HepG2 (cell line): ENCODE results near the gene CCDC82. TPM values are rescaled to one million over a fixed set of nuclear protein-coding genes. Genes with fewer than 3 reads are reported as not detected.

Experiments used
- CEBPZ ChIP-seq: IDR thresholded peaks from 2 replicates; pipeline ENCODE4 v1.6.1; 2012; ENCODE audit warnings: low read length, improper control_type of control experiment
- CHCHD3 ChIP-seq: sonication (generic); formaldehyde crosslinking; IDR thresholded peaks from 2 replicates; pipeline ENCODE4 v1.8.0; 2022; ENCODE audit warnings: mild to moderate bottlenecking, missing genetic modification reagents, moderate library complexity
- HINFP ChIP-seq: sonication (generic); formaldehyde crosslinking; IDR thresholded peaks from 2 replicates; pipeline ENCODE4 v1.4.0; 2020; ENCODE audit warnings: low read depth, mild to moderate bottlenecking, missing genetic modification reagents
- HNF1A ChIP-seq, 2 experiments: sonication (generic) in 1 of 2; formaldehyde crosslinking in 1 of 2; IDR thresholded peaks; 2 replicates each; pipeline versions ENCODE4 v1.4.0 to v1.6.1; 2016 to 2020; ENCODE audit warnings: borderline replicate concordance in 1 of 2, low read depth in 1 of 2, mild to moderate bottlenecking in 1 of 2, missing genetic modification reagents in 1 of 2
- HNRNPL ChIP-seq: fragments of 200-400 bp; formaldehyde crosslinking; IDR thresholded peaks from 2 replicates; pipeline ENCODE4 v1.6.1; 2017; ENCODE audit warnings: mild to moderate bottlenecking, low read depth, low read length
- IRF1 ChIP-seq: sonication (generic); formaldehyde crosslinking; IDR thresholded peaks from 2 replicates; pipeline ENCODE4 v1.4.0; 2020; ENCODE audit warnings: low read depth, mild to moderate bottlenecking, missing genetic modification reagents
- KMT2A ChIP-seq: sonication (generic); formaldehyde crosslinking; IDR thresholded peaks from 2 replicates; pipeline ENCODE4 v1.4.0; 2020; ENCODE audit warnings: missing genetic modification reagents
- LRRFIP1 ChIP-seq: sonication (generic); formaldehyde crosslinking; conservative IDR thresholded peaks from 2 replicates; pipeline ENCODE4 v1.4.0; 2020; ENCODE audit warnings: missing genetic modification reagents
- TEAD3 ChIP-seq: optimal IDR thresholded peaks from 2 replicates; pipeline ENCODE3; 2016; ENCODE audit warnings: borderline replicate concordance
- ZBTB44 ChIP-seq: sonication (generic); formaldehyde crosslinking; IDR thresholded peaks from 2 replicates; pipeline ENCODE4 v1.4.0; 2020; ENCODE audit warnings: missing genetic modification reagents
- ZNF549 ChIP-seq: sonication (generic); formaldehyde crosslinking; IDR thresholded peaks from 2 replicates; pipeline ENCODE4 v1.5.0; 2020; ENCODE audit warnings: missing genetic modification reagents
- ZNF720 ChIP-seq: sonication (generic); formaldehyde crosslinking; IDR thresholded peaks from 2 replicates; pipeline ENCODE4 v1.4.0; 2020; ENCODE audit warnings: missing genetic modification reagents
- ZNF75D ChIP-seq: sonication (generic); formaldehyde crosslinking; IDR thresholded peaks from 2 replicates; pipeline ENCODE4 v1.8.1; 2023; ENCODE audit warnings: missing genetic modification reagents, mild to moderate bottlenecking, borderline replicate concordance
- polyA plus RNA-seq, 8 experiments: library from polyadenylated mRNA; depleted of rRNA in 3 of 8; stranded (reverse) in 7 of 8; unstranded in 1 of 8; fragments of >200 nt; fragmentation: Illumina TruSeq in 4 of 8; extraction: Trizol in 4 of 8; gene quantifications; 2 replicates each; pipeline versions ENCODE4 v1.2.1 to v1.2.3, GENCODE V29; 2011 to 2016; ENCODE audit warnings: low read depth in 4 of 8, missing spikeins in 1 of 8, mixed read lengths in 1 of 8; ENCODE audit not compliant: insufficient read depth in 1 of 8
- total RNA-seq, 5 experiments: library from RNA; depleted of rRNA; stranded (reverse); fragments of >200 nt; fragmentation: Illumina TruSeq; extraction: Trizol; gene quantifications; 2 replicates each; pipeline ENCODE4 v1.2.3, GENCODE V29; 2016; ENCODE audit warnings: low read depth in 1 of 5

CCDC82 gene
- total and polyA plus RNA-seq, 2 of the 13 experiments (the other 11 are each of a cell fraction or from before 2014, with no cell fraction given) = 19.7 to 25.7 TPM

GRCh38 chr11:96342961-96343711 is 46.6 kb downstream of the CCDC82 start, which contains the start of gene MAML2 (continued):
- TF ChIP-seq HNF1A (IDR thresholded peaks at IDR 0.05; ENCODE audit: low read depth) (no peak), HNF1A (CRISPR knock-in tag; IDR thresholded peaks at IDR 0.05; ENCODE audit: borderline replicate concordance) (peak; percentile 47; the same call in 1 of the 2 replicates), IRF1 (CRISPR knock-in tag) (no peak), ZNF549 (no peak), ZNF720 (CRISPR knock-in tag) (no peak), TEAD3 (CRISPR knock-in tag) (peak; percentile 48), KMT2A (CRISPR knock-in tag) (no peak; the same call in 1 of the 2 replicates), ZNF75D (no peak), CEBPZ (no peak), CHCHD3 (CRISPR knock-in tag) (no peak), ZBTB44 (no peak), HNRNPL (no peak), HINFP (CRISPR knock-in tag) (0 out of 2 replicates have a peak, but pooled peaks have one; percentile 54), LRRFIP1 (no peak)
